Loucy (cell line): ENCODE data around the gene ERF.

ENCODE experiments used
- H2AFZ ChIP-seq: fragments of 200-600 bp; sonication (generic); 2 replicates; pipeline ENCODE4 v1.6.0; 2016; ENCODE audit warnings: antibody characterized with exemption, mild to moderate bottlenecking, low read length, moderate library complexity
- H3F3A ChIP-seq: fragments of 200-600 bp; 2 replicates; pipeline ENCODE4 v1.6.0; 2016; ENCODE audit warnings: antibody characterized with exemption, low read depth, mild to moderate bottlenecking
- H3K27me3 ChIP-seq: fragments of 200-600 bp; sonication (generic); 2 replicates; pipeline ENCODE4 v1.6.1; 2014; ENCODE audit warnings: low read length, mild to moderate bottlenecking; ENCODE audit not compliant: insufficient read depth, poor library complexity, severe bottlenecking
- H3K36me3 ChIP-seq: fragments of 200-600 bp; sonication (generic); 2 replicates; pipeline ENCODE4 v1.6.1; 2016; ENCODE audit warnings: low read length; ENCODE audit not compliant: insufficient read depth
- H3K4me1 ChIP-seq: fragments of 200-600 bp; sonication (generic); 2 replicates; pipeline ENCODE4 v1.5.1; 2014; ENCODE audit warnings: low read length, mild to moderate bottlenecking; ENCODE audit not compliant: insufficient read depth, poor library complexity, severe bottlenecking
- H3K4me2 ChIP-seq: fragments of 200-600 bp; sonication (generic); 2 replicates; pipeline ENCODE4 v1.6.0; 2014; ENCODE audit warnings: antibody characterized with exemption, low read length, low read depth, mild to moderate bottlenecking; ENCODE audit not compliant: poor library complexity, severe bottlenecking
- H3K4me3 ChIP-seq: fragments of 200-600 bp; sonication (generic); 2 replicates; pipeline ENCODE4 v1.5.1; 2014; ENCODE audit warnings: low read length, mild to moderate bottlenecking, mixed read lengths; ENCODE audit not compliant: poor library complexity, severe bottlenecking
- H3K79me2 ChIP-seq: fragments of 200-600 bp; sonication (generic); 2 replicates; pipeline ENCODE4 v1.6.1; 2014; ENCODE audit warnings: low read length; ENCODE audit not compliant: insufficient read depth
- H3K9ac ChIP-seq: fragments of 200-600 bp; sonication (generic); 2 replicates; pipeline ENCODE4 v1.6.0; 2014; ENCODE audit warnings: mild to moderate bottlenecking, low read depth, low read length, moderate library complexity; ENCODE audit not compliant: poor library complexity, severe bottlenecking
- H3K9me2 ChIP-seq: fragments of 200-600 bp; sonication (generic); replicated peaks from 2 replicates; pipeline ENCODE4 v1.6.1; 2016; ENCODE audit warnings: low read depth, low read length, mixed read lengths
- H3K9me3 ChIP-seq: fragments of 200-600 bp; sonication (generic); 2 replicates; pipeline ENCODE4 v1.6.1; 2014; ENCODE audit warnings: mild to moderate bottlenecking, antibody characterized with exemption, low read length, low read depth; ENCODE audit not compliant: insufficient read depth
- H4K20me1 ChIP-seq: fragments of 200-600 bp; sonication (generic); 2 replicates; pipeline ENCODE4 v1.6.0; 2014; ENCODE audit warnings: antibody characterized with exemption, low read length, mild to moderate bottlenecking; ENCODE audit not compliant: insufficient read depth, poor library complexity, severe bottlenecking
- CTCF ChIP-seq: fragments of 200-600 bp; sonication (generic); conservative IDR thresholded peaks from 2 replicates; pipeline ENCODE4 v1.5.1; 2014; ENCODE audit warnings: mild to moderate bottlenecking, antibody characterized with exemption, low read length
- EZH2phosphoT487 ChIP-seq: fragments of 200-600 bp; IDR thresholded peaks from 2 replicates; pipeline ENCODE4 v1.6.1; 2018; ENCODE audit warnings: antibody characterized with exemption, mild to moderate bottlenecking, moderate library complexity, borderline replicate concordance

ERF gene

DNA sequence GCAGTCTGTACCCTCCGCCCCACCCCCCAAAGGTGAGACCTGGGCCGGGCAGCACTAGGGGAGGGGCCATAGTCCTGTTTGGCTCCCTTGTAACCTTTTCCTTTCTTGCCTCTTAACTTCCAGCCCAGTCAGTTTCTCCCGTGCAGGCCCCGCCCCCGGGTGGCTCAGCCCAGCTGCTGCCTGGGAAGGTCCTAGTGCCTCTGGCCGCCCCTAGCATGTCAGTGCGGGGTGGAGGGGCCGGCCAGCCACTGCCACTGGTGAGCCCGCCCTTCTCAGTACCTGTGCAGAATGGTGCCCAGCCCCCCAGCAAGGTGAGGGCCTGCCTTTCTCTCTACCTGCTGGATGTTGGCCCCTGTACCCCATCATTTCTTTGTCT is 36.5 kb upstream of the ERF start:
- H3K4me1 ChIP-seq: peaks cover under 1% of the 10 kb centered on the region
- peaks cover 66% of the 10 kb centered on the region; the same call in 1 of the 2 replicates for H3K36me3 ChIP-seq
- no peak overlapping the region for H3K9ac ChIP-seq

GRCh38 chr19:42290523-42291434 is 35.9 kb upstream of the ERF start:
- H3K27me3 ChIP-seq: no peaks in the 10 kb centered on the region
- no peak overlapping the region for H3K9ac ChIP-seq
- peak; percentile 98 for TF ChIP-seq CTCF
- TF ChIP-seq EZH2phosphoT487: no peak
- peaks cover 10% of the 10 kb centered on the region for H4K20me1 ChIP-seq
- H3F3A ChIP-seq: no peaks in the 10 kb centered on the region
- peaks cover 66% of the 10 kb centered on the region; the same call in 1 of the 2 replicates for H3K36me3 ChIP-seq
- no peak overlapping the region for H3K4me3 ChIP-seq
- H3K4me1 ChIP-seq: peaks cover 7% of the 10 kb centered on the region
- no peaks in the 10 kb centered on the region for H3K9me2 ChIP-seq
- H3K4me2 ChIP-seq: no peak overlapping the region
- H3K9me3 ChIP-seq: no peaks in the 10 kb centered on the region
- H3K79me2 ChIP-seq: peaks cover 11% of the 10 kb centered on the region; the same call in 1 of the 2 replicates
- H2AFZ ChIP-seq: no peak overlapping the region

More for the DNA sequence above, 36.5 kb upstream of the ERF start:
- Histone ChIP-seq H3F3A (no peaks in the 10 kb centered on the region), H3K4me2 (no peak overlapping the region), H3K9me2 (no peaks in the 10 kb centered on the region), H3K9me3 (no peaks in the 10 kb centered on the region), H3K4me3 (no peak overlapping the region), H3K79me2 (peaks cover 5% of the 10 kb centered on the region; the same call in 1 of the 2 replicates), H2AFZ (no peak overlapping the region), H3K27me3 (no peaks in the 10 kb centered on the region), H4K20me1 (peaks cover 5% of the 10 kb centered on the region)
- no peak for TF ChIP-seq EZH2phosphoT487
- TF ChIP-seq CTCF: no peak

- Histone ChIP-seq H3K9me3 (no peaks in the 10 kb centered on the region), H3F3A (no peaks in the 10 kb centered on the region), H3K4me1 (peaks cover 13% of the 10 kb centered on the region), H4K20me1 (peaks cover 17% of the 10 kb centered on the region), H3K79me2 (peaks cover 18% of the 10 kb centered on the region), H3K4me2 (no peak overlapping the region), H3K9me2 (no peaks in the 10 kb centered on the region), H3K9ac (no peak overlapping the region), H3K36me3 (peaks cover 66% of the 10 kb centered on the region; the same call in 1 of the 2 replicates), H3K4me3 (no peak overlapping the region), H3K27me3 (no peaks in the 10 kb centered on the region), H2AFZ (no peak overlapping the region)
- TF ChIP-seq EZH2phosphoT487: no peak
- TF ChIP-seq CTCF: no peak
Measured at GRCh38 chr19:42290136-42290522, 35.2 kb upstream of the ERF start.
